OCI-LY7 (cell line): ENCODE data around the gene CNNM4. TPM values are rescaled to one million over a fixed set of nuclear protein-coding genes. Genes with fewer than 3 reads are reported as not detected.

Source experiments
- BruUV-seq: library from RNA; stranded (reverse); fragments of 400-500 nt; replicated peaks from 2 replicates; lab custom pipeline; 2021; lab: Mats Ljungman, UMichigan
- CTCF ChIA-PET: fragments of 300-600 bp; sonication (Branson Sonifier 250); formaldehyde crosslinking; loops from one replicate; lab custom pipeline; 2022; ENCODE audit warnings: antibody characterized with exemption; ENCODE audit not compliant: unreplicated experiment; lab: Charles Lee
- POLR2A ChIA-PET: fragments of 300-600 bp; sonication (Branson Sonifier 250); formaldehyde crosslinking; loops from one replicate; lab custom pipeline; 2022; ENCODE audit warnings: antibody characterized with exemption; lab: Charles Lee
- DNase-seq: peaks from one replicate; pipeline ENCODE4 v3.0.0-alpha.2; 2015; ENCODE audit warnings: low spot score
- H2AFZ ChIP-seq: fragments of 200-600 bp; sonication (generic), shearing (Covaris generic); 2 replicates; pipeline ENCODE4 v1.6.1; 2014; ENCODE audit warnings: mild to moderate bottlenecking, antibody characterized with exemption, low read length, moderate library complexity
- H3K27ac ChIP-seq: fragments of 200-600 bp; sonication (generic); 2 replicates; pipeline ENCODE4 v1.5.1; 2014; ENCODE audit warnings: mixed run types, low read depth, mild to moderate bottlenecking, moderate library complexity, low read length, inconsistent platforms; ENCODE audit not compliant: poor library complexity, severe bottlenecking
- H3K36me3 ChIP-seq: fragments of 200-600 bp; sonication (generic); 2 replicates; pipeline ENCODE4 v1.6.1; 2014; ENCODE audit warnings: mild to moderate bottlenecking, antibody characterized with exemption, low read length, moderate library complexity, mixed read lengths; ENCODE audit not compliant: insufficient read depth
- H3K4me1 ChIP-seq: fragments of 200-600 bp; sonication (generic); 2 replicates; pipeline ENCODE4 v1.5.1; 2014; ENCODE audit warnings: mild to moderate bottlenecking, low read length; ENCODE audit not compliant: insufficient read depth, poor library complexity, severe bottlenecking
- H3K4me2 ChIP-seq: fragments of 200-600 bp; sonication (generic); 2 replicates; pipeline ENCODE4 v1.6.1; 2014; ENCODE audit warnings: mild to moderate bottlenecking, low read length
- H3K4me3 ChIP-seq: fragments of 200-600 bp; sonication (generic); 2 replicates; pipeline ENCODE4 v1.5.1; 2014; ENCODE audit warnings: mild to moderate bottlenecking, low read depth, low read length; ENCODE audit not compliant: poor library complexity, severe bottlenecking
- H3K79me2 ChIP-seq: fragments of 200-600 bp; sonication (generic); 2 replicates; pipeline ENCODE4 v1.6.1; 2016; ENCODE audit warnings: low read depth, mild to moderate bottlenecking, low read length, moderate library complexity, mixed read lengths; ENCODE audit not compliant: insufficient read depth
- H3K9me2 ChIP-seq: fragments of 200-600 bp; sonication (generic); 2 replicates; pipeline ENCODE4 v1.6.1; 2016; ENCODE audit warnings: mild to moderate bottlenecking, low read length, mixed read lengths; ENCODE audit not compliant: insufficient read depth
- H3K9me3 ChIP-seq: fragments of 200-600 bp; sonication (generic); 2 replicates; pipeline ENCODE4 v1.6.1; 2014; ENCODE audit warnings: mild to moderate bottlenecking, mixed run types, low read length, mixed read lengths
- H4K20me1 ChIP-seq: fragments of 200-600 bp; sonication (generic); 2 replicates; pipeline ENCODE4 v1.6.1; 2014; ENCODE audit warnings: mild to moderate bottlenecking, antibody characterized with exemption, low read length, moderate library complexity, mixed read lengths; ENCODE audit not compliant: insufficient read depth
- CTCF ChIP-seq: fragments of 200-600 bp; sonication (generic); conservative IDR thresholded peaks from 2 replicates; pipeline ENCODE4 v1.5.1; 2014; ENCODE audit warnings: mild to moderate bottlenecking, antibody characterized with exemption, low read length, moderate library complexity, mixed read lengths
- EZH2phosphoT487 ChIP-seq: fragments of 200-600 bp; sonication (generic); IDR thresholded peaks from 2 replicates; pipeline ENCODE4 v1.6.1; 2018; ENCODE audit warnings: low read depth, borderline replicate concordance, mild to moderate bottlenecking, mixed run types, antibody characterized with exemption, low read length, moderate library complexity, mixed read lengths
- intact Hi-C: fragments of 100-400 bp; cut with micrococcal nuclease; formaldehyde crosslinking; loops from one replicate; pipeline ENCODE4 v1.10.0; 2022; ENCODE audit not compliant: unreplicated experiment
- total RNA-seq, 2 experiments: library from RNA; depleted of rRNA in 1 of 2; stranded (reverse); fragments of >200 nt in 1 of 2; shearing (Covaris generic) in 1 of 2; gene quantifications; 2 replicates each; pipeline ENCODE4 v1.2.3, GENCODE V29; 2014 to 2022

Gene CNNM4
- total RNA-seq, 2 experiments from 2014 or later: 5.1 to 6.4 TPM

- ChIA-PET POLR2A (no interaction called here), CTCF (no interaction called here)
- H3K27ac ChIP-seq: no peak overlapping the region
- no TSS peak for BruUV-seq
- no peaks in the 10 kb centered on the region for H3K9me2 ChIP-seq
- no peak for TF ChIP-seq EZH2phosphoT487
- no peak for DNase-seq
- H2AFZ ChIP-seq: no peak overlapping the region
- H4K20me1 ChIP-seq: no peaks in the 10 kb centered on the region
- H3K79me2 ChIP-seq: no peaks in the 10 kb centered on the region
- H3K4me1 ChIP-seq: peaks cover 11% of the 10 kb centered on the region
- intact Hi-C loops: no loop called here
- no peak overlapping the region for H3K4me3 ChIP-seq
- no peaks in the 10 kb centered on the region for H3K9me3 ChIP-seq
- peaks cover 32% of the 10 kb centered on the region for H3K36me3 ChIP-seq
- peak overlapping the region; percentile 36; the same call in 1 of the 2 replicates for H3K4me2 ChIP-seq
Measured at GRCh38 chr2:96838345-96839292, 77.9 kb downstream of the CNNM4 start.

GRCh38 chr2:96839293-96839874, 78.7 kb downstream of the CNNM4 start:
- Histone ChIP-seq H2AFZ (no peak overlapping the region), H3K4me3 (no peak overlapping the region), H3K36me3 (peaks cover 29% of the 10 kb centered on the region), H3K27ac (no peak overlapping the region), H3K79me2 (no peaks in the 10 kb centered on the region), H4K20me1 (no peaks in the 10 kb centered on the region), H3K9me2 (no peaks in the 10 kb centered on the region), H3K9me3 (no peaks in the 10 kb centered on the region), H3K4me1 (peaks cover 10% of the 10 kb centered on the region), H3K4me2 (peak overlapping the region; percentile 36; the same call in 1 of the 2 replicates)
- intact Hi-C loops: no loop called here
- TF ChIP-seq CTCF (no peak), EZH2phosphoT487 (no peak)
- DNase-seq: peak; percentile 58
- BruUV-seq: no TSS peak
- CTCF ChIA-PET: no interaction called here
- POLR2A ChIA-PET: interaction anchor here (0.6 kb wide), 1 partner anchor 31 kb away, joined by 4 read pairs; no protein-coding TSS in a partner anchor

GRCh38 chr2:96839875-96840850, 79.5 kb downstream of the CNNM4 start:
- POLR2A ChIA-PET: interaction anchor here (0.6 kb wide), 1 partner anchor 32 kb away, joined by 4 read pairs; no protein-coding TSS in a partner anchor
- peak overlapping the region; percentile 36; the same call in 1 of the 2 replicates for H3K4me2 ChIP-seq
- no peak overlapping the region for H2AFZ ChIP-seq
- H4K20me1 ChIP-seq: no peaks in the 10 kb centered on the region
- H3K4me3 ChIP-seq: no peak overlapping the region
- intact Hi-C loops: no loop called here
- H3K27ac ChIP-seq: no peak overlapping the region
- H3K9me3 ChIP-seq: no peaks in the 10 kb centered on the region
- BruUV-seq: no TSS peak
- CTCF ChIA-PET: no interaction called here
- H3K36me3 ChIP-seq: peaks cover 21% of the 10 kb centered on the region
- no peak for TF ChIP-seq EZH2phosphoT487
- TF ChIP-seq CTCF: no peak
- H3K4me1 ChIP-seq: peaks cover 10% of the 10 kb centered on the region
- no peaks in the 10 kb centered on the region for H3K9me2 ChIP-seq
- DNase-seq: no peak
- no peaks in the 10 kb centered on the region for H3K79me2 ChIP-seq
